NCI-H524 (cell line): Measurements from ENCODE around the gene CLMN.
"Not testable (repeated sequence)": the region's sequence is repeated elsewhere in the genome, so short reads cannot be mapped to it uniquely, and the experiment has no call there.

Source experiments
- DNase-seq, 2 experiments: peaks; one replicate each; lab custom pipeline; 2025; lab: John Stamatoyannopoulos, UW

CLMN gene

GRCh38 chr14:95217391-95217900 lies 102.3 kb downstream of the CLMN start:
- DNase-seq: peak; percentile 30 to 83

DNA sequence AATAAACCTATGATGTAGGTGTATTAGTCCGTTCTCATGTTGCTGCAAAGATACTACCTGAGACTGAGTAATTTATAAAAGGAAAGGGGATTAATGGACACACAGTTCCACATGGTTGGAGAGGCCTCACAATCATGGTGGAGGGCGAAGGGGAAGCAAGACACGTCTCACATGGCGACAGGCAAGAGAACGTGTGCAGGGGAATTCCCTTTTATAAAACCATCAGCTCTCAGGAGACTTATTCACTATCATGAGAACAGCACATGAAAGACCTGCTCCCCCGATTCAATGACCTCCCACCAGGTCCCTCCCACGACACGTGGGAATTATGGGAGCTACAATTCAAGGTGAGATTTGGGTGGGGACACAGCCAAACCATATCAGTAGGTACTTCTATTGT lies 103.7 kb downstream of the CLMN start:
- no peak for DNase-seq

DNA sequence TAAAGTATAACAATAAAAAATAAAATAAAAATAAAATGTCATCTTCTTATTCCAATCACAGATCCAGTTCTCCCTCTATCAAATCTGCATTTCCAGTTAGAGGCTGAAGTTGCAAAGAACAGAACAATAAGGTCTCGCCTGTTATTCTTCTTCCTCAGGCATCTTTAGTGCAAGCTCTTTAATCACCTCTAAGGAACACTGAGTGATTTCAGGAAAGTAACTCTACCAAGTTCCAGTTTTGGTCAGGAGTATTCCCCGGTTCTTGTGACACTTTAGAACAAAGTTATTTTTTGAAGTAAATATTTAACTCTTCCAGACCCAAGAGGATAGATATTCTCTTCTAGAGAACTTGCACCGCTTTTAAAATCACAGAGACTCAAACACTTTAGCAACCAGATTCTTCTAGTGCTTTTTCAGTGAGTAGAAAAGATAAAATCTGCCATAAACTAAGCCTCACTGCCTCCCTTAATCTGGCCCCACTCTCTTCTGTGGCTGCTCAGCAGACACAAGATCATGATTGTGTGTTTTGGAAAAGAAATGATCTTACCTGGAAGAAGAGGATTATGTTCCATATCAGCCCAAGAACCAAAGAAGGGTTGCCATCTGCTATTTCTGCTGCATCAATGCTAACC lies 104.5 kb downstream of the CLMN start:
- DNase-seq: peak; percentile 58 to 96

DNA sequence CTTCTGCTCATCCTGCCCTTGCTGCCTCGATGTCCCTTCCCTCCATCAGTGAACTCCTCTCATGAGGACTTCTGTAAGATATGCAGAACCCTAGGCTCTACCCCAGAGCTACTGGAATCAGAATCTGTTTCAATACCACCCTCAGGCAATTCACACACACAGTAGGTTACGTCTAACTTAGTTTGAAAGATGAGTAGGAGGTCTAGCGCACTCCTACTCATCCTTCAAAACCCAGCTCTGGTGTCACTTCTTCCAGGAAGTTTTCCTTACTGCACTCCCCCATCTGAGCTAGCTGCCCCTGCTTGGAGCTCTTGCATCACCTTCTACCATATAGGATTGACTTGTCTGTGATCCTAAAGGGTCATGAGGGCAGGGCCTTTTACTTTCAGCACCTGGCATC lies 105.9 kb downstream of the CLMN start:
- no peak for DNase-seq

- DNase-seq: no peak
Observed at GRCh38 chr14:95211721-95212504, 107.8 kb downstream of the CLMN start.

- no peak for DNase-seq
Observed at GRCh38 chr14:95210699-95211098, 109.0 kb downstream of the CLMN start.

DNA sequence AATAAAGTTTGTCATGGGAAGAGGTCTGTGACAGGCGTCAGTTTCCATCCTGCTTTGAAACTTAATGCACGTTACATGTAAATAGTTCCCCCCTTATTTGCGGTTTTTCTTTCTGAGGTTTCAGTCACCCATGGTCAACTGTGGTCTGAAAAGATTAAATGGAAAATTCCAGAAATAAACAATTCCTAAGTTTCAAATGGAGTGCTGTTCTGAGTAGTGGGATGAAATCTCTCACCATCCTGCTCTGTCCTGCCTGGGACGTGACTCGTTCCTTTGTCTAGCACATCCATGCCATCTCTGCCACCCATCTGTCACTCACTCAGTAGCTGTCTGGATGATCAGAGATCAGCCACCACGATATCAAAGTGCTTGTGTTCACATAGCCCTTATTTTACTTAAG lies 111.1 kb downstream of the CLMN start:
- peak; percentile 48 to 77 for DNase-seq

GRCh38 chr14:95207475-95208233 lies 112.1 kb downstream of the CLMN start:
- DNase-seq: peak; percentile 86 to 96

- no peak for DNase-seq
Observed at GRCh38 chr14:95206534-95206933, 113.2 kb downstream of the CLMN start.

DNA sequence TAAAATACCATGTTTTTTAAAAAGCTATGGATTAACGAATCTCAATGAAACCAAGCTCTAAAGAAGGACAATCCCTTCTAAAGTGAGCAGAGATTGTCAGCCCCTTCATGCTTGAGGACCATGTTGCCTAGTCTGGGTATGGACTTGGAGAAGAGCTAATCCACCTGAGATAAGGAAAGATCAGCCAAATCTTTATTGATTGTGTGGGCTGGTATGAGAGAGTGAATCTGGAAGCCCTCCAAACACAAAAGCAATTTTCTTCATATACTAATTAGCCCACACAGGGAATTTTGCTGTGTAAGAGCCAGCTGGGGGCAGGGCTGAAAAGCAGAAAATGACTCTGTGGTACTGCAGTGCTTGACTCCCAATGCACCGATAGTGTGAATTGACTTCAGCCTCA lies 115.0 kb downstream of the CLMN start:
- no peak for DNase-seq

DNA sequence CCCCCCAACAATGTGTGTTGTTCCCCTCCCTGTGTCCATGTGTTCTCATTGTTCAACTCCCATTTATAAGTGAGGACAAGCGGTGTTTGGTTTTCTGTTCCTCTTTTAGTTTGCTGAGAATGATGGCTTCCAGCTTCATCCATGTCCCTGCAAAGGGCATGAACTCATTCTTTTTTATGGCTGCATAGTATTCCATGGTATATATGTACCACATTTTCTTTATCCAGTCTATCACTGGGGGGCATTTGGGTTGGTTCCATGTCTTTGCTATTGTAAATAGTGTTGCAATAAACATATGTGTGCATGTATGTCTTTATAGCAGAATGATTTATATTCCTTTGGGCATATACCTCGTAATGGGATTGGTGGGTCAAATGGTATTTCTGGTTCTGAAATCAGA lies 118.0 kb downstream of the CLMN start:
- DNase-seq: not testable (repeated sequence)

DNA sequence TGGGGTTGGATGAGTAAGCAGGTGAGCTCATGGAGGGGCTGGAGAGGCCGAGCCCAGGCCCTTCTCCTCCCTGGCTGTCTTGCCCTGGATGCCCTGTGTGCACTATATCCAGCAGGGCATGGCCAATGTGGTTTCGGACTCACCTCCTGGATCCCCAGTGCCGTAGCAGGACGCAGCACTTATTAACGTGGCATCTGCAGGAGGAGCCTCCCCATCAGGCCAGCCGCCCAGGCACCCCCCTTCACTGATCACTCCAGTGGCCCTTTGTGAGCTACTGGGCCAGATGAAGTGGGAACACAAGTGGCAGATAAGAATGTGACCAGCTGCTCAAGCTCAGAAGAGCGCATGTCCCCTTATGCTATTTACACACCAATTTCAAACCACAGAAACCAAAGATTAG lies 119.3 kb downstream of the CLMN start:
- DNase-seq: peak; percentile 99 to 100

- DNase-seq: no peak
Observed at GRCh38 chr14:95199298-95199983, 120.3 kb downstream of the CLMN start.

DNA sequence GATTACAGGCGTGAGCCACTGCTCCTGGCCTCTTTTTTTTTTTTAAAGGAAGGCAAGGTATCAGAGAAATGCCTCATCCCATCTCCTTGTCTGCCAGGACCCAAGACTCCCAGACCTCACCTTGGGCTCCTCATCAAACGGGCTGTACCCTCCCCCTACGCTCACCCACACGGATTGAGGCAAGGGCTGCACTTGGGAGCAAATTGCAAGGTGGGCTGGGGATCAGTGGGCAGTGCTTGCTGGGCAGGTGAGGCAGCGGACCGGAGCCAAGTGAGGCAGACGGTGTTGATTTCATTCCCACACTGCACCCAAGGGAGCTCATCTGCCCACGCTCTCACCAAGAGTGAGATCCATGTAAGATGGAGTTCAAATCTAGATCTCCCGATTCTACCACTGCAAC lies 121.4 kb downstream of the CLMN start:
- no peak for DNase-seq

DNA sequence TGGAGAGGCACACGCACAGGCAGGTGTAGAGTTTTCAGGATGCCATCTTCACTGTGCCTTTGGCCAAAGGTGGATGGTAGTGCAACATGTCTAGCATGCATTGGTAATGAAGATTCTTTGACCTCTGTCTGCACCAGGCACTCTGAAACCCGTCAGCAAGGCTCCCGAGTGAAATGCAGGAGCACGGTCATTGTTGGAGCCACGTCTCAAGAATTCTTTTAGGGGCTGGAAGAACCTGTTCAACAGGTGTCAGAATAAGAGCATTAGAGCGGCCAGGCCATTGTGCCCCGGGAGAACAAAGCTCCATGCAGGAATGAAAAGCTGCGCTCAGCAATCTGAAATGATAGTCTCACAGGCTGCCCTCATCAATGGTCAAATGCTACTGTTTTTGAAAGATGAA lies 122.2 kb downstream of the CLMN start:
- no peak for DNase-seq

DNA sequence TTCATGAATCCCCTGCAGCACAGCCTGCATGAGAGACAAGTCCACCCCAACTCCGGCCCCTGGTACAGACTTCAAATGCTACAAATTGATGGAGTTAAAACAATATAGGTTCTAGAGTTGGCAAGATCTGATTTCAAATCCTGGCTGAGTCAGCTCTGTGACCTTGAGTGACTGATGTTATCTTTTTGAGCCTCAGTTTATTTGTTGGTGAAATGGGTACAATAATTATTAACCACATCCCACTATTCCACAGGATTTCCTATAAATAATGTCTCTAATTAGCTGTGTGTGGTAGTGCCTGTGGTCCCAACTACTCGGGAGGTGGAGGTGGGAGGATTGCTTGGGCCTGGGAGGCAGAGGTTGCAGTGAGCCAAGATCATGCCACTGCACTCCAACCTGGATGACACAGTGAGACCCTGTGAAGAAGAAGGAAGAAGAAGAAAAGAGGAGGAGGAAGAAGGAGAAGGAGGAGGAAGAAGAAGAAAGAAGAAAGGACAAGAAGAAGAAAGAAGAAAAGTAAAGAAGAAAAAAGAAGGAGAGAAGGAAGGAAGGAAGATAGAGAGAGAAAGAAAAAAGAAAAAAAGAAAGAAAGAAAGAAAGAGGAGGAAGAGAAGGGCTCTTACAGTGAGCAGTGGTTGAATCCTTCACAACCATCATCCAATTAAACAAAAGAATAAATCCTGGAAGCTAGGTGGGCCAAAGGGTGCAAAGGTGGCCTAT lies 122.7 kb downstream of the CLMN start:
- DNase-seq: no peak

- peak; percentile 82 for DNase-seq
Observed at GRCh38 chr14:95196268-95196667, 123.4 kb downstream of the CLMN start.

- peak; percentile 84 to 90 for DNase-seq
Observed at GRCh38 chr14:95195031-95195430, 124.7 kb downstream of the CLMN start.

- DNase-seq: no peak
Observed at GRCh38 chr14:95193081-95193480, 126.6 kb downstream of the CLMN start.

DNA sequence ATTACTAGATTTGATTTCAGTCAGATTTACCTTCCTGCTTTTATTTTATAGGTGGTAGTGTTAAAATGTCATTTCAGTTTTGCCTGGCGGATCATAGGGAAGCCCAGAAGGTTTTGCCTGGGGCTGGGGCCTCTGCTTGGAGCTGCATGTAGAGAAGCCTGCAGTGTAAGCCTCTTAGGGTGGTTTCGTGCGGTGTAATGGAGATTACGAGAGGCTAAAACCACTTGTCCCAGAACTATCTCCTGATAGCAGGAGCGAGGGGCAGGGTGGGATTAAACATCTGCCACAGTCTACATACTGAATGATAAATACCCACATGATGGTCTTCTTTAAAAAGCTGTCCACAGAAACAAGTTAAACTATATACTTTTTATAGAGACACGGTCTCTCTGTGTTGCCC lies 127.4 kb downstream of the CLMN start:
- DNase-seq: peak; percentile 96 to 99

DNA sequence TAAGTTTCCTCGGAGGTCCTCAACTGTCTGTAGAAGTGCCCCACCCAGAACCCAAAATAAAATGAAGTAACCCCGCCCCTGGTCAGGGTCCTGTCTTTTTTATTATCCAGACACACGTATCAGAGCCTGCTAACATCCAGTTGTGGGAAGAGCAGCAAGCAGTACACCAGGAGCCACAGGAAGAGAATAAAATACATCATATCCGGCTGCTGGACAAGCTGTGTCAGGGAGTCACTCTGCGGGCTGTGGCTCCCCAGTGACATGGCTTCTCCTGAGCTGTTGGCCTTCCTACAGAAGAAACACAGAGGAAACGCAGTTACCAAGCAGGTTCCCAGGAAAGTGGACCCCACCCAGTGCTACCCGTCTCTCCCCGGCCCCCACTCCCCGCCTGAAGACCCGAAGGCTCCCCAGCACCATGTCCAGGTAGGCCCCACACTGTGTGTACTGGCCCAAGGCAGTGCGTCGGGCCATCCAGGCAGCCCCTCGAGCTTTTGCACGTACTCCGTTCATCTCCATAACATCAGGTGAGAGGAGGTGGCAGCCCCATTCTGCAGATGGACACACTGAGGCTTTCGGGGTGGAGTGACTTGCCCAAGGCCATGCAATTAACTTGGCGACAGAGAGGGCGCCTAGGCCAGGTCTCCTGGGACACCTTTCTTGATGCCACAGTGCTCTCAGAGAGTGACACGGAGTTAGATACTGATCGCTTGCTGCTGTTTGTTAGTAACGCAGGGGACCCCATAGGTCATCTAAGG lies 128.1 kb downstream of the CLMN start:
- DNase-seq: no peak
